ENCODE data around the gene SKOR1. TPM values are rescaled to one million over a fixed set of nuclear protein-coding genes. Genes with fewer than 3 reads are reported as not detected.

SKOR1 gene
- total RNA-seq, 1 experiment from 2014 or later: 0.06 TPM

- no peak for DNase-seq (ENCODE audit: low read depth)
These were observed 58.0 kb downstream of the SKOR1 start for GRCh38 chr15:67883234-67883773.

- no peak for DNase-seq (ENCODE audit: low read depth)
These were observed 58.7 kb downstream of the SKOR1 start for GRCh38 chr15:67884009-67884408.

Other genes with a start within 250 kb of the SKOR1 start
- not detected in 2 replicates for gene RNU6-1, start 14.5 kb downstream of the SKOR1 start, total RNA-seq (2014; rRNA removed)
- gene PIAS1, start 228.8 kb downstream of the SKOR1 start, total RNA-seq (2014; rRNA removed): 13.2 and 13.5 TPM in 2 replicates